NOMO-1 treated with dmso at 0.1 percent for 144 hours (cell line): ENCODE measurements around the gene FHOD3.

ENCODE experiments used
- DNase-seq: peaks from one replicate; lab custom pipeline; 2025; ENCODE audit not compliant: unreplicated experiment; lab: John Stamatoyannopoulos, UW

The FHOD3 gene

DNA sequence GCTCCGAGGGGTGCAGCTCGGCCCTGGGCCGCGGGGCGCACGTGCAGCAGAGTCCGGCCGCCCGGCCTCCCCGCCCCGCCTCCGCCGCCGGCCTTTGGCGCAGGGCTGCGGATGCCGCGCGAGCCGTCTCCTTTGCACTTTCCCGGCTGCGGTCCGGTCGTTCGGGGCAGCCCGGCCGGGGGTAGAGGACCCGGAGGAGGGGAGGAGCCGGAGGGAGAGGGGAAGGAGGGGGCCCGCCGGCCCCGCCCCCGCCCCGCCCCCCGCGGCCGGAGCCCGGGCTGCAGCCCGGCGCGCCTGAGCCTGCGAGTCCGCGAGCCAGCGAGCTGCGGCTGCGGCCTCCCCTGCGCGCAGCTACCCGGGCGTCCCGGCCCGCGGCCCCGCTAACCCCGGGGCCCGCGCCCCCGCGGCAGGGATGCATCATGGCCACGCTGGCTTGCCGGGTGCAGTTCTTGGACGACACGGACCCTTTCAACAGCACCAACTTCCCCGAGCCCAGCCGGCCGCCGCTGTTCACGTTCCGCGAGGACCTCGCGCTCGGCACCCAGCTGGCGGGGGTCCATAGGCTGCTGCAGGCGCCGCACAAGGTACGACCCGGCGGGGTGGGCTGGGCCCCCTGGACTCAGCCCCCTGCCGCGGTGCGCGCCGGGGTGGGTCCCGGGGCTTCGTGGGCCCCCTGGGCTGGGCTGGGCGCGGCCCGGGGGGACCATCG is at the start of gene FHOD3:
Gene FHOD3 (plus strand): TSS at position 297 of the 709 bp plus-strand sequence. CDS start 123 bp downstream, at position 420.
- DNase-seq: no peak

GRCh38 chr18:36249392-36249791 is 48.1 kb upstream of the FHOD3 start:
- no peak for DNase-seq

DNA sequence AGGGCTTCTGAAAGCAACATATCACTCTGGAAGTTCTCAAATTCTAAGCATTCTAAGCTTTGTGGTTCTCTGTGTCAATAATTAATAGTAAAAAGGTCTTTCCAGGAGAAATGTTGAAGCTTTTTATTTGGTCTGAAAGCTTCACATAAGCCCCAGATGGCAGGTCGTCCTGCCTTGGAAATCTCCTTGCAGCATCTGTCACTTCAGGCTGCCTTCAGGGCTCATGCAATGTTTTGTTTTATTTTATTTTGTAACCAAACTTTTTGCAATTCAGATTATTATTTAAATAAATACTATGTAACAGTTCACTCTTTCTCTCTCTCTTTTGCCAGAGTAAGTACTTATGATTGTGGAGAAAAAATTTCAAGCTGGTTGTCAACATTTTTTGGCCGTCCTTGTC is 46.7 kb upstream of the FHOD3 start:
- DNase-seq: no peak

DNA sequence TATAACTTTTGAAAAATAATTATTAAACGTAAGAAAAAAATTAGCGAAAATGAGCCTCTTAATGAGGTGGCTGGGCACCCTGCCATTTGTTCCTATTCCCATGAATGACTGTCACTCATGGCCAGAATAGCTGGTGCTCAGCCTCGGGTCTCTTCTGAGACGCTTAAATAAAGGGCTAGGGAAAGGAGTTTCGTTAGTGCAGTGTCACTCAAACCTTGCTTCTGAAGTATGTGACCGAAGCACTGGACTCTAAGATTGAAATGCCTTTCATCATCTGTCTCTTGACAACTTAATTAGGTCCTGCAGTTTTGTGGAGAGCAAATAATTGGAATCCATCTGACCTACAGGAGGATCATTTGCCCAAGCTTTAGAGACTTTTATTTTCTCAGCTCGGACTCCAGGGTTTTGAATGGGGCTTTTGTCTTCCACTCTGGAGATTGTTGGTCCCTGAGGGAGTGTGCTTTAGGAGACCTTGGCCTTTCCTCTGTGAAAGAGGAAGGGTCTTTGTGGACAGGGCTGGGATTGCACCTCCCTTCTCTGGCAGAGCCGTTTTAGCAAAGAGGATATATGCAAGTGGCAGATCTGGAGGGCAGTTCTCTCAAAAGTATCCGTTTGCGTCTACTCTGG is 42.3 kb upstream of the FHOD3 start:
- no peak for DNase-seq

- DNase-seq: no peak
These were observed 41.4 kb upstream of the FHOD3 start for GRCh38 chr18:36256094-36256493.

DNA sequence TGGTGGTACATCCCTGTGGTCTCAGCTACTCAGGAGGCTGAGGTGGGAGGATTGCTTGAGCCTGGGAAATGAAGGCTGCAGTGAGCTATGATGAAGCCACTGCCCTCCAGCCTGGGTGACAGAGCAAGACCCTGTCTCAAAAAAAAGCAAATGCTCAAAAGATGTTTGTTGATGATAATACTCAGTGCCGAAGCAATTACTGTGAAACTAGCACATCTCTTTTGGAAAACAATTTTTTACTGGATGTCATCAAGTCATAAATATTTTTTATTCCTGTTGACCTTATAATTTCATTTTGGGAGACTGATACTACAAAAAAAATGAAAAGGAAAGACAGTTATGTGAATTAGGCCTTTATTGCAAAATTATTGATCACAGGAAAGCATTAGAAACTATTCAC is 34.5 kb upstream of the FHOD3 start:
- DNase-seq: no peak

DNA sequence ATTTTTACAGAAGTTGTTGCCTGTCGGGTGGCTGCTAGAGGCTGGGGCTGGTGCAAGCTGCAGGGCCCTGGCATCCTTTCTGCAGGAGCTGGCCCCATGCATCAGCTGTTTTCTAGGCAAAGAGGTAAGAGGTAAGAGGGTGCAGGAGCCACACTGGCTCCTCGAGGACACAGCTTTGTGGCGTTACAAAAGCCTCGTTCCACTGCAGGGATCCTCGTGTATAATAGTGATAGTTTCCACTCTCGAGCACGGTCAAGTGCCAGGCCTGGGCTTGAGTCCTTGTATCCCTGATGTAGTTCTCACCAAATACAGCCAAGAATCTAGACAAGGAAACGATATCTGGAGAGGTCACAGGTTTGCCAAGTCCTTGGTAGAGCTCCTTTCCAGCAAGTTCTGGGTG is 33.2 kb upstream of the FHOD3 start:
- no peak for DNase-seq

DNA sequence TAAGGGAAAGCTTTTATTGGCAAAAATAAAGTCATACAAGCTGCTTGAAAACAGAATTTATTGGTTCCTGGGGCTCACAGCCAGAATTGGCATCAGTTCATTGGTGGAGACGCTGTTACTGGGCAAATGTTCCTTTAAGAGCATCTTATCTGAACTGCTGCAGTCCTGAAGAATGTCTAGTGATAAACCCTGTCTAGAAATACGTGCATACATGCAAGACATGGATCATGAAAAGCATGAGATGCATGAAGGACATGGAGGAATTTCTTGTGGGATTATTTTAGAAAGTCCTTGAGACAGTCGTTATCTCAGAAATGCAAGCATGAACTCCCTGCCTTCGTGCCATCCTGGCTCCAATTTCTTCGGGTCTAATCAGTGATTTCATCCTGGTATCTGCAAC is 32.5 kb upstream of the FHOD3 start:
- DNase-seq: no peak

DNA sequence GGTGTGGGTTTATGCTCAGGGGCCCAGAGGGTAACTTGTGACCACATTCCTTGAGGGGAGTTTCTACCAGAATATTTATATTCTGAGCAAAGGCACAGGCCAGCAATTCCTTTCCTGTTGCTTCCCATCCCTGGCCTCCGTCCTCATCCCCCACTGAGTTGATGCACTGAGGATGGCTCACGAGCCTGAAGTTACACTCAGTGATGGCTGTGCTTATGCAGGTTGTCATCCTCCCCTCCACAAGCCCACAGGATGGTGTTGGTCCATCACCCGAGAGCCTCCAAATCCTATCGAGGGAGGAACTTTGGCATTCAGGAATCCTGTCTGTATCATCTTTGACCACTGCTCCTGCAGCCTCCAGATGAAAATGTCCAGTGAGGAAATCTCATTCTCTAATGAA is 28.4 kb upstream of the FHOD3 start:
- no peak for DNase-seq

GRCh38 chr18:36271153-36271552 is 26.4 kb upstream of the FHOD3 start:
- no peak for DNase-seq

- DNase-seq: no peak
These were observed 24.2 kb upstream of the FHOD3 start for GRCh38 chr18:36273347-36273746.

GRCh38 chr18:36274083-36274715 is 23.3 kb upstream of the FHOD3 start:
- no peak for DNase-seq

DNA sequence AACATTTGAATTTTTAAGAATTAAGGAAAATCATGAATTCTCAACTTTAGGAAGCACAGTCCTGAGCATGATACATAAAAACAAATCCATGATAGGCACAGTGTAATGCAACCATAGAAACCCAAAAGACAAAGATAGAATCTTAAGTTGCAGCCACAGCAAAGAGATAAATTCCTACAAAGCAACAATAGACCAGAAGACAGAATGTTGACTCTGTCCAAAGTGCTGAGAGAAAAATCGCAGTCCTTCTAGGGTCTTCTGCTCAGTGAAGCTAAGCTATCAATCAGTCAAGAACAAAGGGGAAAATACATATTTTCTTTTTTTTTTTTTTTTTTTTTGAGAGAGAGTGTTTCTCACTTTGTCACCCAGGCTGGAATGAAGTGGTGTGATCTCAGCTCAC is 22.0 kb upstream of the FHOD3 start:
- DNase-seq: no peak

DNA sequence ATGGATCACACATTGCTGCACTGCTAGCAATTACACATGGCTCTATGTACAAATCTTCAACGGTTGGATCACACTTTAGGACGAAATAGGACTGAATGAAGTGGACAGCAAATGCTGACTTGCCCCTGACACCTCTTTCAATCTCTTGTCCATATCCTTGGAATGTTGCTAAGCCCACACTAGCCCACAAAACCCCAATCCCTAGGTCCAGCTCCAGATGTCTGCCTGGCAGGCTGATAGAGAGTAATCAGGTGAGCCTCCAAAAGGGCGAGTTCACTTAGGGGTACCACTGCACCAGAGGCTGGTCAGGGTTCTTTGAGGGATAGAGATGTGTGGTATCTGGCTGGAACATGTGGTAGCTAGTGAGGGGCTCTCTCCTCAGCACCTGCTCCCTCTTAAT is 18.5 kb upstream of the FHOD3 start:
- no peak for DNase-seq

- no peak for DNase-seq
These were observed 15.6 kb upstream of the FHOD3 start for GRCh38 chr18:36281936-36282335.

DNA sequence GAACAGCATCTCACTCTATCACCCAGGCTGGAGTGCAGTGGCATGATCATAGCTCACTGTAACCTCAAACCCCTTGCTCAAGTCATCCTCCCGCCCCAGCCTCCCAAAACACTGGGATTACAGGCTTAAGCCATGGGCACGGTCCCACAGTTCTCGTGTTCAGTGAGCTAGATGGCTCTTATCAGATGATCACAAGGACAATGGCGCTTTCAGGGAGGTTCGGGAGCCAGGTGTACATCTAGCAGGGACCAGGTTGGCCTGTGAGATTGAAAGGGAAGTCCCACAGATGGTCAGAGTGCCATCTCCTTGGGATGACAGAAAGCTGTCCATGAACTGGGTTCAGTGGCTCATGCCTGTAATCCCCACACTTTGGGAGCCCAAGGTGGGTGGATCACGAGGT is 14.1 kb upstream of the FHOD3 start:
- no peak for DNase-seq

DNA sequence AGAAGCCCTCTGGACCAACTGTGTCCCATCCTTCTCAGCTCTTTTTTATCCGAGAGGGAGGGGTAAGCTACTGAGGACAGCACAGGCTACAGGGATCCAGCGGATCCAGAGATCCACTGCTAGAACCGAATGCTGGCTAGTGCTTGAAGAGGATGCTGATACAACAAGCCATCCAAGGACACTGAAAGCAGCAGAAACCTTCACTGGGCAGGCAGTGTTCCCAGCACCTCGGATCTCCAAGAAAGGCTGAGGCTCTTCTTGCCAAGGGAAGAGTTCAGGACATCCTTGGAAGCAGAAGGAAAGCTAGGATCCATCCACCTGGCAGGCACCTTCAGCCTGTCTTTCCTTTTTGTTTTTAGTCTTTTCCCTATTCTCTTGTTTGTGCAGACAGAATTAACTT is 13.2 kb upstream of the FHOD3 start:
- DNase-seq: no peak

DNA sequence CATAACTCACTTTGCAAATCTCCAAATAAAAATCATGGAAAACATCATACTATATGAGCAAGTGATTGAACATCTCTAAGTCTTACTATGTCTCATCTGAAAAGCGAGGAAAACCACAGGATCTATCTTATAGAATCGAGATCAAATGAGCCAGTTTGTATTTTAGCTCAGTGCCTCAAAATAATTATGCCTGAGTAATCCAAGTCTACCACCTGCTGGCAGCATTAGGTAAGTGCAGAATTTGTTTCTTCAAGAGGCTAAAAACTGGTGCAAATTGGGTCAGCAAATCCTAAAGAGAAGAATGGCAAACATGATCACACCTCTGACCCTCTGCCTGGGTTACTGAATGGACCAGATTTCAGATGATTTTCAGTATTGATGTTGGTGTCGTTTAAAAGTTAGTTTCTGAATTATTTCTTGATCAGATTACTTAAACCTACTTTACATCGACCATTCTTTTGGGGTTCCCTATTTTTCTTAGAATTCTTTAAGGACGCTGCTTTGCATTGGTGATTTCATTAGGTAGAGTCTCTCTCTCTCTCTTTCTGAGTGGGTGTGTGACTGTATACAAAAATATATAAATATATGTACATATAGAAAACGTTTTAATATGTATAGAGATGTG is 12.7 kb upstream of the FHOD3 start:
- DNase-seq: no peak

DNA sequence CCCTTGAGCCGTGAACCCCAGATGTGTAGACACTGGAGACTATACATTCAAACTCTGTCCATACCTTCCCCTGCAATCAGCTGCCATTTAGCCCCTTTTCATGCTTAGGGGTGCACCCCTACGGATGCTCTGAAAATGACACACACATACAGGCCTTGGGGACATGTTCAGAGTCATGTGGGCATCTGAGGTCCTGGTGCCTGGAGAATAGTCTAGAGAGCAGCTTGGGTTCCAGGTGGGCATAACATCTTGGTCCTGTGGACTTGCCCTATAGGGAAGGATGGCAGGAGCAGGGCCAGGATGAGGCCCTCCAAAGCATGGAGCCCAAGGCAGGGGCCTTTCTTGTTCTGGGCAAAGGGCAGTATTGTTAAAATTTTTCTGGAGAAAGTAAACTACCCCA is 9.9 kb upstream of the FHOD3 start:
- DNase-seq: no peak

DNA sequence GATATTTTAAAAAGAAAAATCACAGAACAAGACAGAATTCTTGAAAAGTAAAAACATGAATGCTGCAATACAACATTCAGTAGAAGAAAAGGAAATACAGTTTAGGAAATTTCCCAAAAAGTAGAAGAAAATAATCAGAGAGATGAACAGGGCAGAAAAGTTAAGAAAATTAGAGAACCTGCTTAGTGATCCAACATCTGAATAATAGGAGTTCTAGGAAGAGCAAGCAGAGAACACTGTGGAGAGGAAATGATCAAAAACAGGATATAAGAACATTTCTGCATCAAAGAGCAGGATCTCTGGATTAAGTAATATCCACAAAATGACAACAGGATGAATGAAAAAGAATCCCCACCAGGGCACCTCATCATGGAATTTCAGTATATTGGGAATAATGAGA is 8.8 kb upstream of the FHOD3 start:
- DNase-seq: no peak

DNA sequence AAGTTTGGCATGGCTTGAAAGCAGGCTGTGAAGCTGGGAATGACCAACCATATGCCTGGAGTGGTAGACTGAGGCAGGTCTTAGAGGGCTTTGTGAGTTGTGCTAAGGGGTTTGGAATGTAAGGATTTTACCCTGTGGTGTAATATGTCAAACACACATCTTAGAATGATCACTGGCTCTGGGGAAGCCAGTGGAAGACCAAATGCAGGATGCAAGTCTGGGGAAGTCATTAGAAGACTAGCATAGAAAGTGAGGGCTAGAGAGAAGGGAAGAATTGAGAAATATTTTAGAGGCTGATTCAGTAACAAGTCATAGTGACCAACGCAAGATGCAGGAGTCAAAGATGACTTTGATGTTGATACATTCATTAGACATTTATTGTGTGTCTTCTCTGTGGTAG is 3.5 kb upstream of the FHOD3 start:
- DNase-seq: no peak

DNA sequence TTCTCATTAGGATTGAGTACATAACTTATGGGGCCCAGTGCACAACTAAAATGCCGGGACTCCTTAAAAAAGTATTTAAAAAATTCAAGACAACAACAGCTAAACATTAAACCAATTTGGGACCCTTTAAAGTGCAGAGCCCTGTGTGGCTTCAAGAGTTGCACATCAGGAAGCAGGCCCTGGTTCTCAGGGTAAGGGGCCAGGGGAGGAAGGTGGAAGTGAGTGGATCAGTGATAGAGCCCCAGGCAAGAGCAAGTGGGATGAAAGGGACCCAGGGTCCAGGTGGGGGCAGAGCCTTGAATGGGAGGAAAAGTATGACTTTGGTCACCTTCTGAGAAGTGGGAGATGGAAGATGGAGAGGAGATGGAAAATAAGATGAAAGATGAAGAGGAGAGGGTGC is 2.3 kb upstream of the FHOD3 start:
- no peak for DNase-seq
